WTC11 (cell line): Measurements from ENCODE around the gene KCNJ14. TPM values are rescaled to one million over a fixed set of nuclear protein-coding genes. Genes with fewer than 3 reads are reported as not detected.

Source experiments
- ATAC-seq: fragments of 200-7000 bp; cut with Tn5 transposase; 2 replicates; pipeline ENCODE4 v1.10.0; 2021; ENCODE audit warnings: mild to moderate bottlenecking, moderate library complexity
- CTCF ChIA-PET: fragments of 300-600 bp; sonication (Branson Sonifier 250); formaldehyde crosslinking; loops from one replicate; lab custom pipeline; 2021; ENCODE audit warnings: antibody characterized with exemption; lab: Charles Lee
- POLR2A ChIA-PET: fragments of 350-600 bp; sonication (Branson Sonifier 250); formaldehyde crosslinking; loops from one replicate; lab custom pipeline; 2021; ENCODE audit warnings: antibody characterized with exemption; lab: Charles Lee
- DNase-seq: peaks from one replicate; pipeline ENCODE4 v3.0.0; 2021; ENCODE audit warnings: low spot score
- H3K27ac Mint-ChIP-seq: 2 replicates; pipeline ENCODE4 v1.8.0; 2021; ENCODE audit warnings: mixed read lengths
- H3K27me3 Mint-ChIP-seq: 2 replicates; pipeline ENCODE4 v1.8.0; 2021; ENCODE audit warnings: low read depth, mild to moderate bottlenecking, moderate library complexity, mixed read lengths
- H3K36me3 Mint-ChIP-seq: 2 replicates; pipeline ENCODE4 v1.8.0; 2021; ENCODE audit warnings: mixed read lengths
- H3K4me1 Mint-ChIP-seq: 2 replicates; pipeline ENCODE4 v1.8.0; 2022; ENCODE audit warnings: mixed read lengths
- H3K4me3 Mint-ChIP-seq: 2 replicates; pipeline ENCODE4 v1.8.0; 2021; ENCODE audit warnings: mild to moderate bottlenecking, moderate library complexity, mixed read lengths
- H3K9me3 Mint-ChIP-seq: 2 replicates; pipeline ENCODE4 v1.8.0; 2021; ENCODE audit warnings: mixed read lengths
- AFF4 ChIP-seq: sonication (generic); formaldehyde crosslinking; IDR thresholded peaks from 2 replicates; pipeline ENCODE4 v1.8.1; 2023; ENCODE audit warnings: mild to moderate bottlenecking, missing genetic modification reagents, borderline replicate concordance
- ELF4 ChIP-seq: sonication (generic); formaldehyde crosslinking; IDR thresholded peaks from 2 replicates; pipeline ENCODE4 v1.8.1; 2022; ENCODE audit warnings: low read depth, mild to moderate bottlenecking, moderate library complexity, missing genetic modification reagents
- GTF2I ChIP-seq: fragments of 250-450 bp; sonication (Bioruptor Pico); conservative IDR thresholded peaks from 2 replicates; pipeline ENCODE4 v1.4.0; 2021; ENCODE audit warnings: mild to moderate bottlenecking
- HMGA2 ChIP-seq: fragments of 250-450 bp; sonication (Bioruptor Pico); IDR thresholded peaks from 2 replicates; pipeline ENCODE4 v1.4.0; 2021; ENCODE audit warnings: mild to moderate bottlenecking, moderate library complexity
- NR2C2 ChIP-seq: sonication (generic); formaldehyde crosslinking; IDR thresholded peaks from 2 replicates; pipeline ENCODE4 v1.8.0; 2022; ENCODE audit warnings: mild to moderate bottlenecking, missing genetic modification reagents
- OVOL2 ChIP-seq: fragments of 250-450 bp; sonication (Bioruptor Pico); IDR thresholded peaks from 2 replicates; pipeline ENCODE4 v1.9.0; 2021; ENCODE audit warnings: mild to moderate bottlenecking, borderline replicate concordance
- PREB ChIP-seq: sonication (generic); formaldehyde crosslinking; IDR thresholded peaks from 2 replicates; pipeline ENCODE4 v1.8.1; 2022; ENCODE audit warnings: mild to moderate bottlenecking, missing genetic modification reagents, moderate library complexity, borderline replicate concordance
- SMAD4 ChIP-seq: sonication (generic); formaldehyde crosslinking; IDR thresholded peaks from 2 replicates; pipeline ENCODE4 v1.8.0; 2022; ENCODE audit warnings: mild to moderate bottlenecking, missing genetic modification reagents
- TP53 ChIP-seq: sonication (generic); formaldehyde crosslinking; IDR thresholded peaks from 2 replicates; pipeline ENCODE4 v1.8.1; 2023; ENCODE audit warnings: mild to moderate bottlenecking, missing genetic modification reagents
- USF1 ChIP-seq: sonication (generic); formaldehyde crosslinking; IDR thresholded peaks from 2 replicates; pipeline ENCODE4 v1.8.0; 2022; ENCODE audit warnings: mild to moderate bottlenecking, missing genetic modification reagents
- USF2 ChIP-seq: sonication (generic); formaldehyde crosslinking; IDR thresholded peaks from 2 replicates; pipeline ENCODE4 v1.8.1; 2023; ENCODE audit warnings: mild to moderate bottlenecking, missing genetic modification reagents, moderate library complexity
- ZNF317 ChIP-seq: sonication (generic); formaldehyde crosslinking; IDR thresholded peaks from 2 replicates; pipeline ENCODE4 v1.8.1; 2023; ENCODE audit warnings: low read depth, mild to moderate bottlenecking, moderate library complexity, missing genetic modification reagents, borderline replicate concordance
- total RNA-seq: library from RNA; stranded (reverse); gene quantifications from 3 replicates; pipeline ENCODE4 v1.2.3, GENCODE V29; 2021
- TF ChIP-seq, protein P1 (sequence below): fragments of 250-450 bp; sonication (Bioruptor Pico); IDR thresholded peaks from 2 replicates; pipeline ENCODE4 v2.1.2; 2022; ENCODE audit warnings: mild to moderate bottlenecking, moderate library complexity
- TF ChIP-seq, protein P2 (sequence below): sonication (generic); formaldehyde crosslinking; IDR thresholded peaks from 2 replicates; pipeline ENCODE4 v1.8.1; 2023; ENCODE audit warnings: mild to moderate bottlenecking, missing genetic modification reagents
- TF ChIP-seq, protein P3 (sequence below): sonication (generic); formaldehyde crosslinking; IDR thresholded peaks from 2 replicates; pipeline ENCODE4 v1.8.0; 2023; ENCODE audit warnings: missing genetic modification reagents, mild to moderate bottlenecking, borderline replicate concordance
- TF ChIP-seq, protein P4 (sequence below): fragments of 250-450 bp; sonication (Bioruptor Pico); conservative IDR thresholded peaks from 2 replicates; pipeline ENCODE4 v1.9.0; 2021; ENCODE audit warnings: mild to moderate bottlenecking
- TF ChIP-seq, protein P5 (sequence below): fragments of 250-450 bp; sonication (Bioruptor Pico); IDR thresholded peaks from 2 replicates; pipeline ENCODE4 v1.9.0; 2021; ENCODE audit warnings: moderate library complexity, mild to moderate bottlenecking, inconsistent platforms, borderline replicate concordance

Gene KCNJ14
- total RNA-seq, 1 experiment from 2014 or later, result 1.4 TPM

DNA sequence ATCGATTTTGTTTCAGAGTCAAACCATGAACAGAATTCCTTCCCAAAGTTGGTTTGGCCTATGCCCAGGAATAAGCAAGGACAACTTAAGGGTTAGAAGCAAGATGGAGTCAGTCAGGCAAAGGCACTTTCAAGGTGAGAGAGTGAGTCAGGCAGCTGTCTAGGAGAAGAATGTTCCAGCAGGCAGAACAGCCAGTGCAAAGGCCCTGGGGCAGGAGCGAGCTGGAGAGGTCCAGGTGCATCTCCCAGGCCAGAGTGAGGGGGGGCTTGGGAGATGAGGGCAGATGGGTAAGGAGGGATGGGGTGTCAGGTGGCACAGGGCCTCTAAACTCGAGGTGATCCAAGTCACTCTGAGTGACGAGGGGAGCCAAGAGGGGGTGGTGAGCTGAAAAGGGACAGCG lies 18.8 kb upstream of the KCNJ14 start:
- peaks cover 3% of the 10 kb centered on the region for H3K27me3 Mint-ChIP-seq
- ATAC-seq (no peak), DNase-seq (no peak)
- no peak overlapping the region for H3K4me3 Mint-ChIP-seq
- peaks cover 10% of the 10 kb centered on the region; the same call in 1 of the 2 replicates for H3K36me3 Mint-ChIP-seq
- POLR2A ChIA-PET, result no interaction called here
- no peaks in the 10 kb centered on the region for H3K9me3 Mint-ChIP-seq
- TF ChIP-seq TP53 (CRISPR knock-in tag) (no peak), PREB (CRISPR knock-in tag) (no peak), USF1 (no peak), GTF2I (CRISPR knock-in tag) (no peak; the same call in 1 of the 2 replicates), ZNF317 (CRISPR knock-in tag) (no peak), AFF4 (CRISPR knock-in tag) (no peak), SMAD4 (CRISPR knock-in tag) (no peak), USF2 (CRISPR knock-in tag) (no peak), HMGA2 (CRISPR knock-in tag) (no peak), OVOL2 (no peak), NR2C2 (CRISPR knock-in tag) (no peak), ELF4 (CRISPR knock-in tag) (no peak)
- TF ChIP-seq, protein P1, sequence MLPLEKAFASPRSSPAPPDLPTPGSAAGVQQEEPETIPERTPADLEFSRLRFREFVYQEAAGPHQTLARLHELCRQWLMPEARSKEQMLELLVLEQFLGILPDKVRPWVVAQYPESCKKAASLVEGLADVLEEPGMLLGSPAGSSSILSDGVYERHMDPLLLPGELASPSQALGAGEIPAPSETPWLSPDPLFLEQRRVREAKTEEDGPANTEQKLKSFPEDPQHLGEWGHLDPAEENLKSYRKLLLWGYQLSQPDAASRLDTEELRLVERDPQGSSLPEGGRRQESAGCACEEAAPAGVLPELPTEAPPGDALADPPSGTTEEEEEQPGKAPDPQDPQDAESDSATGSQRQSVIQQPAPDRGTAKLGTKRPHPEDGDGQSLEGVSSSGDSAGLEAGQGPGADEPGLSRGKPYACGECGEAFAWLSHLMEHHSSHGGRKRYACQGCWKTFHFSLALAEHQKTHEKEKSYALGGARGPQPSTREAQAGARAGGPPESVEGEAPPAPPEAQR (CRISPR knock-in tag), result no peak
- TF ChIP-seq, protein P2, sequence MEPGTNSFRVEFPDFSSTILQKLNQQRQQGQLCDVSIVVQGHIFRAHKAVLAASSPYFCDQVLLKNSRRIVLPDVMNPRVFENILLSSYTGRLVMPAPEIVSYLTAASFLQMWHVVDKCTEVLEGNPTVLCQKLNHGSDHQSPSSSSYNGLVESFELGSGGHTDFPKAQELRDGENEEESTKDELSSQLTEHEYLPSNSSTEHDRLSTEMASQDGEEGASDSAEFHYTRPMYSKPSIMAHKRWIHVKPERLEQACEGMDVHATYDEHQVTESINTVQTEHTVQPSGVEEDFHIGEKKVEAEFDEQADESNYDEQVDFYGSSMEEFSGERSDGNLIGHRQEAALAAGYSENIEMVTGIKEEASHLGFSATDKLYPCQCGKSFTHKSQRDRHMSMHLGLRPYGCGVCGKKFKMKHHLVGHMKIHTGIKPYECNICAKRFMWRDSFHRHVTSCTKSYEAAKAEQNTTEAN (CRISPR knock-in tag), result no peak
- TF ChIP-seq, protein P3, sequence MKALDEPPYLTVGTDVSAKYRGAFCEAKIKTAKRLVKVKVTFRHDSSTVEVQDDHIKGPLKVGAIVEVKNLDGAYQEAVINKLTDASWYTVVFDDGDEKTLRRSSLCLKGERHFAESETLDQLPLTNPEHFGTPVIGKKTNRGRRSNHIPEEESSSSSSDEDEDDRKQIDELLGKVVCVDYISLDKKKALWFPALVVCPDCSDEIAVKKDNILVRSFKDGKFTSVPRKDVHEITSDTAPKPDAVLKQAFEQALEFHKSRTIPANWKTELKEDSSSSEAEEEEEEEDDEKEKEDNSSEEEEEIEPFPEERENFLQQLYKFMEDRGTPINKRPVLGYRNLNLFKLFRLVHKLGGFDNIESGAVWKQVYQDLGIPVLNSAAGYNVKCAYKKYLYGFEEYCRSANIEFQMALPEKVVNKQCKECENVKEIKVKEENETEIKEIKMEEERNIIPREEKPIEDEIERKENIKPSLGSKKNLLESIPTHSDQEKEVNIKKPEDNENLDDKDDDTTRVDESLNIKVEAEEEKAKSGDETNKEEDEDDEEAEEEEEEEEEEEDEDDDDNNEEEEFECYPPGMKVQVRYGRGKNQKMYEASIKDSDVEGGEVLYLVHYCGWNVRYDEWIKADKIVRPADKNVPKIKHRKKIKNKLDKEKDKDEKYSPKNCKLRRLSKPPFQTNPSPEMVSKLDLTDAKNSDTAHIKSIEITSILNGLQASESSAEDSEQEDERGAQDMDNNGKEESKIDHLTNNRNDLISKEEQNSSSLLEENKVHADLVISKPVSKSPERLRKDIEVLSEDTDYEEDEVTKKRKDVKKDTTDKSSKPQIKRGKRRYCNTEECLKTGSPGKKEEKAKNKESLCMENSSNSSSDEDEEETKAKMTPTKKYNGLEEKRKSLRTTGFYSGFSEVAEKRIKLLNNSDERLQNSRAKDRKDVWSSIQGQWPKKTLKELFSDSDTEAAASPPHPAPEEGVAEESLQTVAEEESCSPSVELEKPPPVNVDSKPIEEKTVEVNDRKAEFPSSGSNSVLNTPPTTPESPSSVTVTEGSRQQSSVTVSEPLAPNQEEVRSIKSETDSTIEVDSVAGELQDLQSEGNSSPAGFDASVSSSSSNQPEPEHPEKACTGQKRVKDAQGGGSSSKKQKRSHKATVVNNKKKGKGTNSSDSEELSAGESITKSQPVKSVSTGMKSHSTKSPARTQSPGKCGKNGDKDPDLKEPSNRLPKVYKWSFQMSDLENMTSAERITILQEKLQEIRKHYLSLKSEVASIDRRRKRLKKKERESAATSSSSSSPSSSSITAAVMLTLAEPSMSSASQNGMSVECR, result no peak
- TF ChIP-seq, protein P4, sequence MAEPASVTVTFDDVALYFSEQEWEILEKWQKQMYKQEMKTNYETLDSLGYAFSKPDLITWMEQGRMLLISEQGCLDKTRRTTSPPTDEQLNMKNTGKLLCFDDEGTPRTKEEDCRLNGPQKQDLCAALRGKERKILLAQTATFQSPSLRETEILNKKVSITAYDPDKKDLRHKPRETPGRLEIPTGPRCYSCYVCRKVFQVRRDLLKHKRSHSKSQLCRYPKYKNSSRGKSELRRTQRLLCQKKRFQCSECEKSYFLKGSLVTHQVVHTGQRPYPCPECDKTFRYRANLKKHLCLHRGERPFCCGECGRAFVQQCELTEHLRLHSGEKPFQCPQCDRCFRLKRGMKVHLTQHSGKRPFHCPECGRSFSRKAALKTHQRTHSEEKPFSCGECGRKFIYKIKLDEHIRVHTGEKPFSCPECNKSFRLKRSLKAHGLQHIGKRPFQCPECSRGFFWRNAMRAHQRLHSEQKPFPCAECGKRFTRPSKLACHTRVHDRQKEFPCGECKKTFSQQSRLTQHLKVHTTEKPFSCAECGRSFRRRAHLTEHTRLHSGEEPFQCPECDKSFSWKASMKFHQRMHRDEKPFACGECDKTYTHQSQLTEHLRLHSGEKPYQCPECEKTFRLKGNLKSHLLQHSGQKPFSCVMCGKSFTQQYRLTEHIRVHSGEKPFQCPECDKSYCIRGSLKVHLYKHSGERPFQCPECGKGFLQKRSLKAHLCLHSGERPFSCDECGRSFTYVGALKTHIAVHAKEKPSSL (CRISPR knock-in tag), result no peak
- TF ChIP-seq, protein P5, sequence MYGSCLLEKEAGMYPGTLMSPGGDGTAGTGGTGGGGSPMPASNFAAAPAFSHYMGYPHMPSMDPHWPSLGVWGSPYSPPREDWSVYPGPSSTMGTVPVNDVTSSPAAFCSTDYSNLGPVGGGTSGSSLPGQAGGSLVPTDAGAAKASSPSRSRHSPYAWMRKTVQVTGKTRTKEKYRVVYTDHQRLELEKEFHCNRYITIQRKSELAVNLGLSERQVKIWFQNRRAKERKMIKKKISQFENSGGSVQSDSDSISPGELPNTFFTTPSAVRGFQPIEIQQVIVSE (CRISPR knock-in tag), result no peak
- no peak overlapping the region for H3K27ac Mint-ChIP-seq
- CTCF ChIA-PET, result no interaction called here
- peaks cover 7% of the 10 kb centered on the region for H3K4me1 Mint-ChIP-seq
